GM23338 (cell line): ENCODE data around the gene ENOX2.

Source experiments
- CREB1 ChIP-seq: fragments of 250-450 bp; sonication (Bioruptor Pico); IDR thresholded peaks from 2 replicates; pipeline ENCODE4 v1.5.0; 2020; ENCODE audit warnings: low read depth, mild to moderate bottlenecking, moderate library complexity
- CTCF ChIP-seq, 2 experiments: fragments of 200-600 bp in 1 of 2; sonication (generic) in 1 of 2; conservative IDR thresholded peaks; 2 replicates each; pipeline versions ENCODE4 v1.5.1 to v1.6.1; 2016 to 2017; ENCODE audit warnings: antibody characterized with exemption in 2 of 2, low read depth in 2 of 2, mild to moderate bottlenecking in 2 of 2, moderate library complexity in 1 of 2
- EZH2phosphoT487 ChIP-seq: fragments of 200-600 bp; sonication (generic); IDR thresholded peaks from one replicate; pipeline ENCODE4 v1.8.1; 2018; ENCODE audit warnings: antibody characterized with exemption; ENCODE audit not compliant: unreplicated experiment
- JUNB ChIP-seq: IDR thresholded peaks from one replicate; pipeline ENCODE4 v1.6.1; 2016; ENCODE audit warnings: antibody characterized with exemption; ENCODE audit not compliant: unreplicated experiment
- ZNF114 ChIP-seq: fragments of 250-450 bp; sonication (Bioruptor Pico); IDR thresholded peaks from 2 replicates; pipeline ENCODE4 v1.5.0; 2020; ENCODE audit warnings: mild to moderate bottlenecking, moderate library complexity
- TF ChIP-seq, protein P1 (sequence below): IDR thresholded peaks from one replicate; pipeline ENCODE4 v1.6.1; 2018; ENCODE audit warnings: antibody characterized with exemption; ENCODE audit not compliant: unreplicated experiment

GRCh38 chrX:130665263-130665662, 237.7 kb downstream of the ENOX2 start:
- TF ChIP-seq CTCF (conservative IDR thresholded peaks at IDR 0.05; ENCODE audit: low read depth in 2 of 2) (no peak), CREB1 (no peak), JUNB (no peak), EZH2phosphoT487 (no peak), ZNF114 (CRISPR knock-in tag) (no peak)
- TF ChIP-seq, protein P1, sequence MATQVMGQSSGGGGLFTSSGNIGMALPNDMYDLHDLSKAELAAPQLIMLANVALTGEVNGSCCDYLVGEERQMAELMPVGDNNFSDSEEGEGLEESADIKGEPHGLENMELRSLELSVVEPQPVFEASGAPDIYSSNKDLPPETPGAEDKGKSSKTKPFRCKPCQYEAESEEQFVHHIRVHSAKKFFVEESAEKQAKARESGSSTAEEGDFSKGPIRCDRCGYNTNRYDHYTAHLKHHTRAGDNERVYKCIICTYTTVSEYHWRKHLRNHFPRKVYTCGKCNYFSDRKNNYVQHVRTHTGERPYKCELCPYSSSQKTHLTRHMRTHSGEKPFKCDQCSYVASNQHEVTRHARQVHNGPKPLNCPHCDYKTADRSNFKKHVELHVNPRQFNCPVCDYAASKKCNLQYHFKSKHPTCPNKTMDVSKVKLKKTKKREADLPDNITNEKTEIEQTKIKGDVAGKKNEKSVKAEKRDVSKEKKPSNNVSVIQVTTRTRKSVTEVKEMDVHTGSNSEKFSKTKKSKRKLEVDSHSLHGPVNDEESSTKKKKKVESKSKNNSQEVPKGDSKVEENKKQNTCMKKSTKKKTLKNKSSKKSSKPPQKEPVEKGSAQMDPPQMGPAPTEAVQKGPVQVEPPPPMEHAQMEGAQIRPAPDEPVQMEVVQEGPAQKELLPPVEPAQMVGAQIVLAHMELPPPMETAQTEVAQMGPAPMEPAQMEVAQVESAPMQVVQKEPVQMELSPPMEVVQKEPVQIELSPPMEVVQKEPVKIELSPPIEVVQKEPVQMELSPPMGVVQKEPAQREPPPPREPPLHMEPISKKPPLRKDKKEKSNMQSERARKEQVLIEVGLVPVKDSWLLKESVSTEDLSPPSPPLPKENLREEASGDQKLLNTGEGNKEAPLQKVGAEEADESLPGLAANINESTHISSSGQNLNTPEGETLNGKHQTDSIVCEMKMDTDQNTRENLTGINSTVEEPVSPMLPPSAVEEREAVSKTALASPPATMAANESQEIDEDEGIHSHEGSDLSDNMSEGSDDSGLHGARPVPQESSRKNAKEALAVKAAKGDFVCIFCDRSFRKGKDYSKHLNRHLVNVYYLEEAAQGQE: no peak
